ENCODE results near the gene P3H2. TPM values are rescaled to one million over a fixed set of nuclear protein-coding genes. Genes with fewer than 3 reads are reported as not detected.

The P3H2 gene
- total and polyA plus RNA-seq, 2 donors (not counting 1 experiment from before 2014, with no cell fraction given) = 20.5 to 21.6 TPM

DNA sequence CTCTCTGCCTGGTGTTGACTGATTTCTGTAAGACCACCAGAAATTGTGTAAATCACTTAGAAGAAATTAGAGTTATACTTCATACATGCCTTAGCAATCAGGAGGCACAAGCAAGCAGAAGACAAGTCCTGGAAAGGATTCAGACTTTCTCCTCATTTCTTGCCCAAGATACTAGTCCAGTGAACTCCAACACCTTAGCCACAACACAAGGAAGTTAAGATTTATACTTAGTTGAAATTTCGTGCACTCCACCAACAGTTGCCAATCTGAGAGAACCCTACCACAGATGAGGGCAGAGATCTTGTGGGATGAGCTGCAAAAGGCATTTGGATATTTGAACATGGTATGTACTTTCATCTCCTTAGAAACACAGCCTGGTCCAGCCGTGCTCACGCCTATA, 2.3 kb downstream of the P3H2 start:
- Histone ChIP-seq H3K27me3 (ENCODE audit: control insufficient read depth, insufficient read depth, low read length) (no peaks in the 10 kb centered on the region), H3K4me1 (ENCODE audit: control insufficient read depth, extremely low read depth, insufficient read depth, low read length) (no peaks in the 10 kb centered on the region), H3K4me3 (replicated peaks in 1 of 4; ENCODE audit: control extremely low read depth in 1 of 4, insufficient read depth in 1 of 4, low read depth in 3 of 4, low read length in 4 of 4) (no peak overlapping the region), H2AFZ (ENCODE audit: low read length) (no peak overlapping the region), H3K27ac (ENCODE audit: insufficient read depth, low read length) (no peak overlapping the region), H3K36me3 (ENCODE audit: control insufficient read depth, insufficient read depth, low read length) (no peaks in the 10 kb centered on the region), H3K79me2 (ENCODE audit: control insufficient read depth, insufficient read depth, low read length) (no peaks in the 10 kb centered on the region), H4K20me1 (ENCODE audit: control insufficient read depth, extremely low read depth, insufficient read depth, low read length) (no peaks in the 10 kb centered on the region), H3K9me3 (ENCODE audit: control insufficient read depth, insufficient read depth, low read depth, low read length) (no peaks in the 10 kb centered on the region), H3K4me2 (ENCODE audit: extremely low read depth, insufficient read depth, low read length) (no peak overlapping the region), H3K9ac (ENCODE audit: insufficient read depth, low read length) (no peak overlapping the region)
- peak in 1 of 2 donors; percentile 16 for DNase-seq (ENCODE audit: low read depth in 2 of 2)
- no peak for TF ChIP-seq EZH2 (IDR thresholded peaks at IDR 0.05; ENCODE audit: low read length, missing control alignments)

DNA sequence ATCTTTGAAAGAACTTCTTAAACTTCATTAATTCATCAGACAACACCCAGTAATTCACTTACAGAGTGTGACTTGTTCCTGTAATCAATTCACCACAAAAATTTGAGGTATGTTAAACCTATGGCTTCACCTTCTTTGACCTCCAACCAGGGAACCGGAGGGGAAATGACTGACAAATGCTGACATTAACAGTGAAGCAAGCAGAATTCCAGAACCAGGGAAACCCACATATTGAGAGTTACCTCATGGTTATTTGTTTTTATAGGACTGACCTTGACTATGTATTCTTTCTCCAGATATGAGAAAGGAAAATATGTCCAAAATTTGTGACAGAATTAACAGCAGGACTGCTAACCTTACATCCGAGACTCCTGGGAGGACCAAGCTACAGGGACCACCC, 2.7 kb downstream of the P3H2 start:
- no peaks in the 10 kb centered on the region for H3K27me3 ChIP-seq (ENCODE audit: control insufficient read depth, insufficient read depth, low read length)
- H3K4me3 ChIP-seq (replicated peaks in 1 of 4; ENCODE audit: control extremely low read depth in 1 of 4, insufficient read depth in 1 of 4, low read depth in 3 of 4, low read length in 4 of 4) = no peak overlapping the region
- peak in 1 of 2 donors; percentile 74 for DNase-seq (ENCODE audit: low read depth in 2 of 2)
- no peak overlapping the region for H3K9ac ChIP-seq (ENCODE audit: insufficient read depth, low read length)
- no peaks in the 10 kb centered on the region for H3K4me1 ChIP-seq (ENCODE audit: control insufficient read depth, extremely low read depth, insufficient read depth, low read length)
- peak overlapping the region; percentile 13 for H3K4me2 ChIP-seq (ENCODE audit: extremely low read depth, insufficient read depth, low read length)
- no peaks in the 10 kb centered on the region for H3K36me3 ChIP-seq (ENCODE audit: control insufficient read depth, insufficient read depth, low read length)
- H2AFZ ChIP-seq (ENCODE audit: low read length) = no peak overlapping the region
- H4K20me1 ChIP-seq (ENCODE audit: control insufficient read depth, extremely low read depth, insufficient read depth, low read length) = no peaks in the 10 kb centered on the region
- no peaks in the 10 kb centered on the region for H3K9me3 ChIP-seq (ENCODE audit: control insufficient read depth, insufficient read depth, low read depth, low read length)
- H3K27ac ChIP-seq (ENCODE audit: insufficient read depth, low read length) = no peak overlapping the region
- H3K79me2 ChIP-seq (ENCODE audit: control insufficient read depth, insufficient read depth, low read length) = no peaks in the 10 kb centered on the region
- TF ChIP-seq, protein P1, sequence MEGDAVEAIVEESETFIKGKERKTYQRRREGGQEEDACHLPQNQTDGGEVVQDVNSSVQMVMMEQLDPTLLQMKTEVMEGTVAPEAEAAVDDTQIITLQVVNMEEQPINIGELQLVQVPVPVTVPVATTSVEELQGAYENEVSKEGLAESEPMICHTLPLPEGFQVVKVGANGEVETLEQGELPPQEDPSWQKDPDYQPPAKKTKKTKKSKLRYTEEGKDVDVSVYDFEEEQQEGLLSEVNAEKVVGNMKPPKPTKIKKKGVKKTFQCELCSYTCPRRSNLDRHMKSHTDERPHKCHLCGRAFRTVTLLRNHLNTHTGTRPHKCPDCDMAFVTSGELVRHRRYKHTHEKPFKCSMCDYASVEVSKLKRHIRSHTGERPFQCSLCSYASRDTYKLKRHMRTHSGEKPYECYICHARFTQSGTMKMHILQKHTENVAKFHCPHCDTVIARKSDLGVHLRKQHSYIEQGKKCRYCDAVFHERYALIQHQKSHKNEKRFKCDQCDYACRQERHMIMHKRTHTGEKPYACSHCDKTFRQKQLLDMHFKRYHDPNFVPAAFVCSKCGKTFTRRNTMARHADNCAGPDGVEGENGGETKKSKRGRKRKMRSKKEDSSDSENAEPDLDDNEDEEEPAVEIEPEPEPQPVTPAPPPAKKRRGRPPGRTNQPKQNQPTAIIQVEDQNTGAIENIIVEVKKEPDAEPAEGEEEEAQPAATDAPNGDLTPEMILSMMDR (conservative IDR thresholded peaks at IDR 0.05 in 1 of 2, IDR thresholded peaks at IDR 0.05 in 1 of 2; ENCODE audit: low read depth in 1 of 2, low read length in 2 of 2) = no peak
- TF ChIP-seq EZH2 (IDR thresholded peaks at IDR 0.05; ENCODE audit: low read length, missing control alignments) = no peak

DNA sequence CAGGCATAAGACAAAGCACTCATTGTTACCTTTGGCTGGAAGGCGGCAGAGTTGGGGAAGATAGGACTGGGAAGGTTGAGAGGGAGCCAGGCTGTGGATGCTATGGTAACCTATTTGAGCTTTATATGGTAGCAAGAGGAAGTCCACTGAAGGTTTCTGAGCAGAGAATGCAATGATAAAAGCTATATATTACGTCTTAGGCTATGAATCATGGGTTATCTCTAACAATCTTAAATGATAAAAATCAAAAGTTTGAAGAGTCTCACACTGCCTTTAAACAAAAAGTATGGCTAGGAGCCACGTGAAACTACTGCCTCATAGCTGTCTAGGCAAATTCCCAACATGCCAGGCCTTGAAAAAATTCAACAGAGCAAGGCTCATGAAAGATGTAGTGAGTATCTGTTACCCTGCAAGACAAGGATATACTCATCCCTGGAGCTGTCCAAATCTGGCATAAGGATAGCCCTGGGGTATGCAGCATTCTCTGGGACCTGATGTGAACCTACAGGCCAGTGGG, 4.1 kb downstream of the P3H2 start:
- Histone ChIP-seq H3K27me3 (ENCODE audit: control insufficient read depth, insufficient read depth, low read length) (no peaks in the 10 kb centered on the region), H3K9ac (ENCODE audit: insufficient read depth, low read length) (no peak overlapping the region), H3K27ac (ENCODE audit: insufficient read depth, low read length) (no peak overlapping the region), H3K4me3 (replicated peaks in 1 of 4; ENCODE audit: control extremely low read depth in 1 of 4, insufficient read depth in 1 of 4, low read depth in 3 of 4, low read length in 4 of 4) (no peak overlapping the region), H3K4me2 (ENCODE audit: extremely low read depth, insufficient read depth, low read length) (no peak overlapping the region), H3K4me1 (ENCODE audit: control insufficient read depth, extremely low read depth, insufficient read depth, low read length) (no peaks in the 10 kb centered on the region), H3K79me2 (ENCODE audit: control insufficient read depth, insufficient read depth, low read length) (no peaks in the 10 kb centered on the region), H2AFZ (ENCODE audit: low read length) (no peak overlapping the region), H3K36me3 (ENCODE audit: control insufficient read depth, insufficient read depth, low read length) (no peaks in the 10 kb centered on the region), H3K9me3 (ENCODE audit: control insufficient read depth, insufficient read depth, low read depth, low read length) (no peaks in the 10 kb centered on the region), H4K20me1 (ENCODE audit: control insufficient read depth, extremely low read depth, insufficient read depth, low read length) (no peaks in the 10 kb centered on the region)
- peak in 1 of 2 donors; percentile 77 for DNase-seq (ENCODE audit: low read depth in 2 of 2)
- TF ChIP-seq EZH2 (IDR thresholded peaks at IDR 0.05; ENCODE audit: low read length, missing control alignments) = no peak
- TF ChIP-seq, protein P1 (conservative IDR thresholded peaks at IDR 0.05 in 1 of 2, IDR thresholded peaks at IDR 0.05 in 1 of 2; ENCODE audit: low read depth in 1 of 2, low read length in 2 of 2) = no peak
